Activated naive CD4-positive, alpha-beta T cell treated with Interleukin-2 at 50 U/mL for 16 hours (primary cell): Measurements from ENCODE around the gene CCDC3.

Source experiments
- DNase-seq: peaks from one replicate; pipeline ENCODE4 v3.0.0-alpha.2; 2020

Gene CCDC3

GRCh38 chr10:12960941-12961340 lies 40.6 kb downstream of the CCDC3 start:
- DNase-seq, result no peak

- DNase-seq, result no peak
These were observed 41.1 kb downstream of the CCDC3 start for GRCh38 chr10:12960334-12960898.

GRCh38 chr10:12958546-12959110 lies 42.9 kb downstream of the CCDC3 start:
- no peak for DNase-seq

GRCh38 chr10:12957081-12957480 lies 44.4 kb downstream of the CCDC3 start:
- DNase-seq, result no peak

GRCh38 chr10:12954866-12955265 lies 46.6 kb downstream of the CCDC3 start:
- no peak for DNase-seq

GRCh38 chr10:12950583-12951128 lies 50.9 kb downstream of the CCDC3 start:
- DNase-seq, result no peak

GRCh38 chr10:12949248-12949647 lies 52.3 kb downstream of the CCDC3 start:
- no peak for DNase-seq

- DNase-seq, result no peak
These were observed 53.8 kb downstream of the CCDC3 start for GRCh38 chr10:12947741-12948140.

GRCh38 chr10:12946372-12946771 lies 55.1 kb downstream of the CCDC3 start:
- DNase-seq, result no peak

- DNase-seq, result no peak
These were observed 55.7 kb downstream of the CCDC3 start for GRCh38 chr10:12945690-12946359.

- no peak for DNase-seq
These were observed 56.6 kb downstream of the CCDC3 start for GRCh38 chr10:12944931-12945330.

- no peak for DNase-seq
These were observed 58.1 kb downstream of the CCDC3 start for GRCh38 chr10:12943425-12943824.

- no peak for DNase-seq
These were observed 59.5 kb downstream of the CCDC3 start for GRCh38 chr10:12941966-12942365.

GRCh38 chr10:12940791-12941190 lies 60.7 kb downstream of the CCDC3 start:
- no peak for DNase-seq

- DNase-seq, result no peak
These were observed 63.2 kb downstream of the CCDC3 start for GRCh38 chr10:12938271-12938670.

GRCh38 chr10:12937527-12937926 lies 64.0 kb downstream of the CCDC3 start:
- no peak for DNase-seq

- DNase-seq, result no peak
These were observed 66.7 kb downstream of the CCDC3 start for GRCh38 chr10:12934777-12935176.

GRCh38 chr10:12929381-12929780 lies 72.1 kb downstream of the CCDC3 start:
- no peak for DNase-seq

- no peak for DNase-seq
These were observed 72.9 kb downstream of the CCDC3 start for GRCh38 chr10:12928571-12928970.

- DNase-seq, result no peak
These were observed 73.6 kb downstream of the CCDC3 start for GRCh38 chr10:12927896-12928295.

- DNase-seq, result no peak
These were observed 75.7 kb downstream of the CCDC3 start for GRCh38 chr10:12925845-12926244.

- DNase-seq, result no peak
These were observed 76.6 kb downstream of the CCDC3 start for GRCh38 chr10:12924911-12925310.

GRCh38 chr10:12922117-12922900 lies 79.2 kb downstream of the CCDC3 start:
- no peak for DNase-seq

GRCh38 chr10:12921163-12921562 lies 80.3 kb downstream of the CCDC3 start:
- DNase-seq, result no peak
